GM06990 (cell line): Measurements from ENCODE around the gene ST14.

ENCODE experiments used
- DNase-seq: peaks from one replicate; pipeline ENCODE4 v3.0.0-alpha.2; 2011; ENCODE audit not compliant: insufficient read length; ENCODE audit errors: extremely low read depth
- H3K27me3 ChIP-seq: replicated peaks from 2 replicates; pipeline ENCODE4 v1.6.0; 2011; ENCODE audit warnings: low read length; ENCODE audit not compliant: control insufficient read depth, insufficient read depth
- H3K36me3 ChIP-seq: 2 replicates; pipeline ENCODE4 v1.5.1; 2011; ENCODE audit warnings: low read length; ENCODE audit not compliant: control insufficient read depth, insufficient read depth
- H3K4me3 ChIP-seq: replicated peaks from 2 replicates; pipeline ENCODE4 v1.5.1; 2011; ENCODE audit warnings: low read depth, mild to moderate bottlenecking, control low read depth, low read length
- TF ChIP-seq, protein P1 (sequence below): IDR thresholded peaks from 2 replicates; pipeline ENCODE4 v1.5.1; 2011; ENCODE audit warnings: low read length, control low read depth, mild to moderate bottlenecking, inconsistent platforms; ENCODE audit not compliant: insufficient read depth, poor library complexity, severe bottlenecking

ST14 gene

GRCh38 chr11:130156108-130157022 lies 3.2 kb upstream of the ST14 start:
- DNase-seq, result no peak
- H3K36me3 ChIP-seq, result no peaks in the 10 kb centered on the region
- peaks cover 4% of the 10 kb centered on the region; the same call in 1 of the 2 replicates for H3K27me3 ChIP-seq
- no peak overlapping the region for H3K4me3 ChIP-seq
- TF ChIP-seq, protein P1, sequence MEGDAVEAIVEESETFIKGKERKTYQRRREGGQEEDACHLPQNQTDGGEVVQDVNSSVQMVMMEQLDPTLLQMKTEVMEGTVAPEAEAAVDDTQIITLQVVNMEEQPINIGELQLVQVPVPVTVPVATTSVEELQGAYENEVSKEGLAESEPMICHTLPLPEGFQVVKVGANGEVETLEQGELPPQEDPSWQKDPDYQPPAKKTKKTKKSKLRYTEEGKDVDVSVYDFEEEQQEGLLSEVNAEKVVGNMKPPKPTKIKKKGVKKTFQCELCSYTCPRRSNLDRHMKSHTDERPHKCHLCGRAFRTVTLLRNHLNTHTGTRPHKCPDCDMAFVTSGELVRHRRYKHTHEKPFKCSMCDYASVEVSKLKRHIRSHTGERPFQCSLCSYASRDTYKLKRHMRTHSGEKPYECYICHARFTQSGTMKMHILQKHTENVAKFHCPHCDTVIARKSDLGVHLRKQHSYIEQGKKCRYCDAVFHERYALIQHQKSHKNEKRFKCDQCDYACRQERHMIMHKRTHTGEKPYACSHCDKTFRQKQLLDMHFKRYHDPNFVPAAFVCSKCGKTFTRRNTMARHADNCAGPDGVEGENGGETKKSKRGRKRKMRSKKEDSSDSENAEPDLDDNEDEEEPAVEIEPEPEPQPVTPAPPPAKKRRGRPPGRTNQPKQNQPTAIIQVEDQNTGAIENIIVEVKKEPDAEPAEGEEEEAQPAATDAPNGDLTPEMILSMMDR, result no peak

GRCh38 chr11:130157101-130157500 lies 2.5 kb upstream of the ST14 start:
- H3K36me3 ChIP-seq, result no peaks in the 10 kb centered on the region
- TF ChIP-seq, protein P1, result no peak
- H3K27me3 ChIP-seq, result peaks cover 4% of the 10 kb centered on the region; the same call in 1 of the 2 replicates
- no peak overlapping the region for H3K4me3 ChIP-seq
- DNase-seq, result no peak

DNA sequence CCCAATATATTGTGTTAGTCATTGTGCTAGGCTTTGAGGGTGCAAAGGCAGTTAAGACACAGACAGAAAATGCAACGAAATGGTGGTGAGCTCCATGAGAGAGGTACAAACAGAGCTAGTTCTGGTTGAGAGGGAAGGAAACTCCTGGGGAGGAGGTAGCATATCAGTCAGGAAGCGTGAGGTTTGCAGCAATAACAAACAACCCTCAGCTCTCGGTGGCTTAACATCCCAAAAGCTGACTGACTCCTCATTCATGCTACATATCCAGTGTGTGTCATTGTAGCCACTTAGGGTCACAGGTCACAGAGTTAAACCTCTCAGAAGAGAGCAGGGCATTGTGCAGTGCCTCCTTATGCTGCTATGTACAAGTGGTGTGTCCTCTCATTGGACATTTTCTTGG lies 1.7 kb upstream of the ST14 start:
- H3K4me3 ChIP-seq, result no peak overlapping the region
- H3K36me3 ChIP-seq, result no peaks in the 10 kb centered on the region
- TF ChIP-seq, protein P1, result no peak
- peaks cover 4% of the 10 kb centered on the region for H3K27me3 ChIP-seq
- no peak for DNase-seq

GRCh38 chr11:130159139-130159538 lies 443 bp upstream of the ST14 start:
- H3K36me3 ChIP-seq, result no peaks in the 10 kb centered on the region
- DNase-seq, result no peak
- H3K4me3 ChIP-seq, result no peak overlapping the region
- TF ChIP-seq, protein P1, result no peak
- H3K27me3 ChIP-seq, result peaks cover 7% of the 10 kb centered on the region

DNA sequence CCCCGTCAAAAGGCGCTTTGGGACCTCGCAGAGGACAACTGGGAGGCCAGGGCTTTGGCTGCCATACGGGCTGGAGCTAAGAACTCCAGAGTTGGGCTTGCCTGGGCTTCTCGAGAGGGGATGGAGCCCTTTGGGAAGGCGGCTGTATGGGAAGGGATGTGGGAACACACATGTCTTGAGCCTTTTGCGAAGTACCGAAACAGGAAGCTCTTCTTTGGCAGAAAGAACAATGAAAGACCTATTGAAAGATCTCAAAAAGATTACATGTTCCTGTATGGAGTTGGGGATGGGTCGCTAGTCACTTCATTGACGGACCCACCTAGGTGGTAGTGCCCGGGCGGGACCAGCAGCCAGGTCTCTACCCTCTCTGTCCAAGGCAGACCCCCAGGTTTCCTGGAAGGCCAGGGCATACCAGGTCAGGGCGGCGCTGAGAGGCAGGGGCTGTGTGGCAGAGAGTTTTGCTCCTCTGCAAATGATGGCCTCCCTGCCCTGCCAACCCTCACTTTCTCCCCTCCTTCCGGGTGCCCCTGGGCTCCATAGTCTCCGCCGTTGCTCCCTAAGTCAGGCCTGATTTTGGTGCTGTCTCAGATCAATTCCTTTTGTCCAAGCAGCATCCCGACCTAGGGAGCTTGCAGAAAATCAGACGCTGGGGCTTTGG lies 1.0 kb downstream of the ST14 start:
- no peak for DNase-seq
- peaks cover 8% of the 10 kb centered on the region for H3K27me3 ChIP-seq
- H3K4me3 ChIP-seq, result no peak overlapping the region
- TF ChIP-seq, protein P1, result no peak
- no peaks in the 10 kb centered on the region for H3K36me3 ChIP-seq
